OCI-LY1 (cell line): ENCODE data around the gene MTMR12.
A peak's percentile ranks its signal among the peaks of the same experiment; 100 is the strongest.

ENCODE experiments used
- H2AFZ ChIP-seq: fragments of 200-600 bp; sonication (generic), shearing (Covaris generic); 2 replicates; pipeline ENCODE4 v1.6.0; 2014; ENCODE audit warnings: antibody characterized with exemption, mild to moderate bottlenecking, low read length
- H3F3A ChIP-seq: fragments of 200-600 bp; sonication (generic), shearing (Covaris generic); 2 replicates; pipeline ENCODE4 v1.6.0; 2014; ENCODE audit warnings: mild to moderate bottlenecking, antibody characterized with exemption, low read length, moderate library complexity; ENCODE audit not compliant: insufficient read depth
- H3K27ac ChIP-seq: fragments of 200-600 bp; sonication (generic); 2 replicates; pipeline ENCODE4 v1.5.1; 2014; ENCODE audit warnings: low read length, mixed run types, mild to moderate bottlenecking, low read depth; ENCODE audit not compliant: poor library complexity, severe bottlenecking
- H3K27me3 ChIP-seq: fragments of 200-600 bp; sonication (generic); 2 replicates; pipeline ENCODE4 v1.6.0; 2014; ENCODE audit warnings: antibody characterized with exemption, mild to moderate bottlenecking, low read length, moderate library complexity; ENCODE audit not compliant: insufficient read depth
- H3K36me3 ChIP-seq: fragments of 200-600 bp; sonication (generic); 2 replicates; pipeline ENCODE4 v1.6.1; 2014; ENCODE audit warnings: mild to moderate bottlenecking, antibody characterized with exemption, low read length, moderate library complexity, mixed read lengths; ENCODE audit not compliant: insufficient read depth
- H3K4me1 ChIP-seq: fragments of 200-600 bp; sonication (generic); 2 replicates; pipeline ENCODE4 v1.5.1; 2014; ENCODE audit warnings: mild to moderate bottlenecking, low read length, moderate library complexity; ENCODE audit not compliant: insufficient read depth, severe bottlenecking
- H3K4me2 ChIP-seq: fragments of 200-600 bp; sonication (generic), shearing (Covaris generic); 2 replicates; pipeline ENCODE4 v1.6.1; 2014; ENCODE audit warnings: low read length
- H3K4me3 ChIP-seq: fragments of 200-600 bp; sonication (generic); 2 replicates; pipeline ENCODE4 v1.5.1; 2014; ENCODE audit warnings: low read length, low read depth, mild to moderate bottlenecking, mixed read lengths; ENCODE audit not compliant: poor library complexity, severe bottlenecking
- H3K79me2 ChIP-seq: fragments of 200-600 bp; shearing (Covaris generic); 2 replicates; pipeline ENCODE4 v1.6.1; 2016; ENCODE audit warnings: mixed run types, low read length, mixed read lengths; ENCODE audit not compliant: insufficient read depth
- H3K9ac ChIP-seq: fragments of 200-600 bp; sonication (generic), shearing (Covaris generic); 2 replicates; pipeline ENCODE4 v1.6.1; 2014; ENCODE audit warnings: mild to moderate bottlenecking, low read length, mixed read lengths
- H3K9me2 ChIP-seq: fragments of 200-600 bp; sonication (generic), shearing (Covaris generic); 2 replicates; pipeline ENCODE4 v1.6.1; 2014; ENCODE audit warnings: low read depth, mild to moderate bottlenecking, low read length, mixed read lengths
- H3K9me3 ChIP-seq: fragments of 200-600 bp; shearing (Covaris generic); 2 replicates; pipeline ENCODE4 v1.6.1; 2014; ENCODE audit warnings: low read length, mixed read lengths
- H4K20me1 ChIP-seq: fragments of 200-600 bp; sonication (generic), shearing (Covaris generic); 2 replicates; pipeline ENCODE4 v1.6.0; 2016; ENCODE audit warnings: mild to moderate bottlenecking, low read length; ENCODE audit not compliant: insufficient read depth
- EZH2 ChIP-seq: fragments of 200-600 bp; sonication (generic), shearing (Covaris generic); IDR thresholded peaks from 2 replicates; pipeline ENCODE4 v1.8.0; 2017; ENCODE audit warnings: borderline replicate concordance, mixed run types, mild to moderate bottlenecking, antibody characterized with exemption, low read length, moderate library complexity, mixed read lengths
- TF ChIP-seq, protein P1 (sequence below): fragments of 200-600 bp; sonication (generic), shearing (Covaris generic); IDR thresholded peaks from 2 replicates; pipeline ENCODE4 v1.5.1; 2017; ENCODE audit warnings: mild to moderate bottlenecking, antibody characterized with exemption, low read length, moderate library complexity, mixed read lengths

MTMR12 gene

DNA sequence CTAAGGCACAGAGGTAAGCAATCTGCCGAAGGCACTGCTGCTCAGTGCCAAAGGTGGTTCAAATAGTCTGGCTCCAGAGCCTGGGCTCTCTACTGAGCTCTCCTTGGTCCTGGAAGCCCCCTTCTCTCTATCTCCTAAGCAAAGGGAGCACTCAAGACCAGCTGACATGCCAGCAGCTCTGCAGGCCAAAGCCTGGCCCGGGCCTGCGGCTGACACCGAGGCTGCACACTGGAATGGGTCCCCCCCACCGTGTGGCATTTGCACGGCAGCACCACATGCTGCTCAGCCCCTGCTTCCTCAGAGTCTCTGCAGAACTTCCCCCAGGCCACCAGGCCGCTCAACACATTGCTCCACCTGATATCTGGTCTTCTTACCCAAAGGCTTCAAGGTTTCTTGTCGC is 80.8 kb downstream of the MTMR12 start:
- H3K36me3 ChIP-seq: peaks cover 75% of the 10 kb centered on the region
- no peaks in the 10 kb centered on the region for H3K79me2 ChIP-seq
- no peak overlapping the region for H3K9ac ChIP-seq
- no peaks in the 10 kb centered on the region for H4K20me1 ChIP-seq
- H3F3A ChIP-seq: no peaks in the 10 kb centered on the region
- no peak overlapping the region for H3K4me2 ChIP-seq
- H3K9me2 ChIP-seq: no peaks in the 10 kb centered on the region
- H3K9me3 ChIP-seq: no peaks in the 10 kb centered on the region
- H3K27me3 ChIP-seq: no peaks in the 10 kb centered on the region
- no peak overlapping the region for H2AFZ ChIP-seq
- H3K4me3 ChIP-seq: no peak overlapping the region
- H3K27ac ChIP-seq: no peak overlapping the region
- H3K4me1 ChIP-seq: peaks cover 6% of the 10 kb centered on the region
- TF ChIP-seq EZH2: no peak
- TF ChIP-seq, protein P1, sequence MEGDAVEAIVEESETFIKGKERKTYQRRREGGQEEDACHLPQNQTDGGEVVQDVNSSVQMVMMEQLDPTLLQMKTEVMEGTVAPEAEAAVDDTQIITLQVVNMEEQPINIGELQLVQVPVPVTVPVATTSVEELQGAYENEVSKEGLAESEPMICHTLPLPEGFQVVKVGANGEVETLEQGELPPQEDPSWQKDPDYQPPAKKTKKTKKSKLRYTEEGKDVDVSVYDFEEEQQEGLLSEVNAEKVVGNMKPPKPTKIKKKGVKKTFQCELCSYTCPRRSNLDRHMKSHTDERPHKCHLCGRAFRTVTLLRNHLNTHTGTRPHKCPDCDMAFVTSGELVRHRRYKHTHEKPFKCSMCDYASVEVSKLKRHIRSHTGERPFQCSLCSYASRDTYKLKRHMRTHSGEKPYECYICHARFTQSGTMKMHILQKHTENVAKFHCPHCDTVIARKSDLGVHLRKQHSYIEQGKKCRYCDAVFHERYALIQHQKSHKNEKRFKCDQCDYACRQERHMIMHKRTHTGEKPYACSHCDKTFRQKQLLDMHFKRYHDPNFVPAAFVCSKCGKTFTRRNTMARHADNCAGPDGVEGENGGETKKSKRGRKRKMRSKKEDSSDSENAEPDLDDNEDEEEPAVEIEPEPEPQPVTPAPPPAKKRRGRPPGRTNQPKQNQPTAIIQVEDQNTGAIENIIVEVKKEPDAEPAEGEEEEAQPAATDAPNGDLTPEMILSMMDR: no peak

DNA sequence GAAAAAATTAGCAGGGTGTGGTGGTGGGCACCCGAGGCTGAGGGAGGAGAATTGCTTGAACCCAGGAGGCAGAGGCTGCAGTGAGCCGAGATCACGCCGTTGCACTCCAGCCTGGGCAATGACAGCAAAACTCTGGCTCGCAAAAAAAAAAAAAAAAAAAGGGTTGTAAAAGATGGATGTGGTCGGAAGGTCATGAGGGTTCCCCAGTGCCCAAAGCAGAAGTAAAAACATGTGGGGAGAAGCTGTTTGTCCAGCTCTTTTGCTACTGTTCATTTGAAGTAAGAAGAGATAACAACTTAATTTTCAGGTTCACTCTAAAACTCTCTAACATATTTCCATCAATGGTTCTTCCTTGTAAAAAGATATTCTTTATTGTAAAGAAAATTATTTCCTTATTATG is 81.5 kb downstream of the MTMR12 start:
- Histone ChIP-seq H3K4me1 (peaks cover 6% of the 10 kb centered on the region), H3F3A (no peaks in the 10 kb centered on the region), H3K27me3 (no peaks in the 10 kb centered on the region), H3K36me3 (peaks cover 78% of the 10 kb centered on the region), H3K9me2 (no peaks in the 10 kb centered on the region), H3K4me2 (no peak overlapping the region), H3K27ac (no peak overlapping the region), H2AFZ (no peak overlapping the region), H3K79me2 (no peaks in the 10 kb centered on the region), H4K20me1 (no peaks in the 10 kb centered on the region), H3K4me3 (no peak overlapping the region), H3K9ac (no peak overlapping the region), H3K9me3 (no peaks in the 10 kb centered on the region)
- TF ChIP-seq, protein P1: no peak
- no peak for TF ChIP-seq EZH2

DNA sequence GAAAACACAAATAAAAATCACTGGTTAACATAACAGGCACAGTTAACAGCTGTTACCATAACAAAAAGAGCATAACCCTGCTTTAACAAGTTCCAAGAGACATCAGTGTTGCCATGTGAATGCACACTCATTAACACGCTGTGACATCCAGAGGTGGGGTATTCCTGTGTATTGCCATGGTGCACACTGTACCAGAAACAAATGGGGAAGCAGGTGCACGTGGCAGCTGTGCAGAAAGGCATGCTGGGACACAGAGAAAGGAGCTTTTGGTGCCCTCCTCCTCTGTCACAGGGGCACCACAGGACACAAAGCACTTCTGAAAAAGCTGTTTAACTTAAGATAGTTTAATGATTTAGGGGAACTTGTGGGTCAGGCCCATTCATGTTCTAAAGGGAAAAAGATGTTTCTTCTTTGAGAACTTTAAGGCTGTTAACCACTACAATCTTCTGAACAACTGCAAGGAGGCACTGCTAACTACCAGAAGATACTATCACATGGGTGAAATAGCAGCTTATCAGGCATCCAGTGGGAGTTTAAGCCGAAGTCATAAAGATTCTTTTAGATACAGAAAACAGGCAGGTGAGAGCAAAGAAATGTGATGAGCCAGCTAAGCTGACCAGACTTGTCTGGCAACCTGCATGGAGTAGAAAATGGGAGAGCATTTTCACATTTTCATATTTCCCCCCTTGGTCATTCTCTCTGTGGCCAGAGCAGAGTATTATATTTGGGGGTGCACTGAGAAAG is 82.2 kb downstream of the MTMR12 start:
- H3K27me3 ChIP-seq: no peaks in the 10 kb centered on the region
- no peaks in the 10 kb centered on the region for H3F3A ChIP-seq
- no peak overlapping the region for H3K4me3 ChIP-seq
- no peak for TF ChIP-seq EZH2
- TF ChIP-seq, protein P1: no peak
- H3K4me1 ChIP-seq: peaks cover 6% of the 10 kb centered on the region
- no peaks in the 10 kb centered on the region for H3K9me2 ChIP-seq
- H3K9ac ChIP-seq: no peak overlapping the region
- H3K36me3 ChIP-seq: peaks cover 71% of the 10 kb centered on the region; the same call in 1 of the 2 replicates
- H3K27ac ChIP-seq: peak overlapping the region; percentile 32
- no peaks in the 10 kb centered on the region for H4K20me1 ChIP-seq
- no peak overlapping the region for H2AFZ ChIP-seq
- no peaks in the 10 kb centered on the region for H3K9me3 ChIP-seq
- H3K4me2 ChIP-seq: no peak overlapping the region
- no peaks in the 10 kb centered on the region for H3K79me2 ChIP-seq
